GM18873 (cell line): Measurements from ENCODE around the gene GPR119.
"Not testable (repeated sequence)": the region's sequence is repeated elsewhere in the genome, so short reads cannot be mapped to it uniquely, and the experiment has no call there.

Source experiments
- ATAC-seq: cut with Tn5 transposase; IDR thresholded peaks from one replicate; pipeline ENCODE4 v1.9.1; 2021; ENCODE audit warnings: mild to moderate bottlenecking, moderate library complexity, moderate number of reproducible peaks; ENCODE audit not compliant: unreplicated experiment, low FRiP score

Gene GPR119

DNA sequence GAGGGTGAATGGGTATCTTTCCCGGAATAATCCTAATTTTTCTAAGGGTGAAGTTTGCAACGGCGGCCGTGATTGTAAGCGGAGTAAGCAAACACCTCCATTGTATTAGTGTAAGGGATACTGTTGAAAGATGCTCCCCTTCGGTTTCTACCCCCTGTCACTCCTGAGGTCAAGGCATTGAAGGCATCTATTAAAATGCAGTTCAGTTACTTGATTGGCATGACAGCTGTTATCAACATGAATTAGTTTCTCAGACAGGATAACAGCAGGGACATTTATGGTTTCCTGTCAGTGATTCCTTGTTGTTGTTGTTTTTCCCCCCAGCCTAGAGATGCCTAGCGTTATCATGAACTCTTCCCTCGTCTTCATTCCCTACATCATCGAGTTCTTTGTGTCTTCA lies 45.2 kb downstream of the GPR119 start:
- no peak for ATAC-seq

- ATAC-seq = peak; percentile 92
Observed at GRCh38 chrX:130339408-130340222, 45.9 kb downstream of the GPR119 start, which contains the start of gene SLC25A14. Gene SLC25A14, plus strand, starts transcription at chrX:130339919. Its CDS starts 360 bp downstream, at chrX:130340279.

- ATAC-seq = not testable (repeated sequence)
Observed at GRCh38 chrX:130338869-130339268, 46.6 kb downstream of the GPR119 start.

GRCh38 chrX:130336531-130336930 lies 48.9 kb downstream of the GPR119 start:
- ATAC-seq = no peak
